HG02610 (cell line): Measurements from ENCODE around the gene WDR86.

Source experiments
- ATAC-seq: cut with Tn5 transposase; IDR thresholded peaks from one replicate; pipeline ENCODE4 v1.9.1; 2021; ENCODE audit warnings: mild to moderate bottlenecking, moderate library complexity; ENCODE audit not compliant: unreplicated experiment

WDR86 gene

GRCh38 chr7:151408839-151409666, 785 bp downstream of the WDR86 start:
- ATAC-seq = peak; percentile 52

GRCh38 chr7:151408498-151408838, 1.4 kb downstream of the WDR86 start:
- ATAC-seq = peak; percentile 9

- no peak for ATAC-seq
Measured at GRCh38 chr7:151406886-151407583, 2.8 kb downstream of the WDR86 start.

GRCh38 chr7:151406051-151406875, 3.6 kb downstream of the WDR86 start:
- ATAC-seq = no peak

GRCh38 chr7:151405588-151405987, 4.2 kb downstream of the WDR86 start:
- ATAC-seq = no peak

- ATAC-seq = no peak
Measured at GRCh38 chr7:151405056-151405455, 4.8 kb downstream of the WDR86 start.

- no peak for ATAC-seq
Measured at GRCh38 chr7:151404216-151405011, 5.4 kb downstream of the WDR86 start.

GRCh38 chr7:151403764-151404163, 6.1 kb downstream of the WDR86 start:
- ATAC-seq = no peak

GRCh38 chr7:151402029-151402835, 7.6 kb downstream of the WDR86 start:
- no peak for ATAC-seq

GRCh38 chr7:151400626-151401315, 9.1 kb downstream of the WDR86 start:
- ATAC-seq = peak; percentile 87

- ATAC-seq = no peak
Measured at GRCh38 chr7:151399906-151400305, 9.9 kb downstream of the WDR86 start.

GRCh38 chr7:151399305-151399601, 10.6 kb downstream of the WDR86 start:
- ATAC-seq = no peak

- ATAC-seq = no peak
Measured at GRCh38 chr7:151398446-151399304, 11.2 kb downstream of the WDR86 start.

- no peak for ATAC-seq
Measured at GRCh38 chr7:151397026-151397425, 12.8 kb downstream of the WDR86 start.

- ATAC-seq = no peak
Measured at GRCh38 chr7:151396328-151396970, 13.4 kb downstream of the WDR86 start.

- ATAC-seq = no peak
Measured at GRCh38 chr7:151395036-151395367, 14.8 kb downstream of the WDR86 start.

GRCh38 chr7:151394076-151395035, 15.5 kb downstream of the WDR86 start:
- no peak for ATAC-seq
